Measurements from ENCODE around the gene CD48.

The CD48 gene, protein sequence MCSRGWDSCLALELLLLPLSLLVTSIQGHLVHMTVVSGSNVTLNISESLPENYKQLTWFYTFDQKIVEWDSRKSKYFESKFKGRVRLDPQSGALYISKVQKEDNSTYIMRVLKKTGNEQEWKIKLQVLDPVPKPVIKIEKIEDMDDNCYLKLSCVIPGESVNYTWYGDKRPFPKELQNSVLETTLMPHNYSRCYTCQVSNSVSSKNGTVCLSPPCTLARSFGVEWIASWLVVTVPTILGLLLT
- total RNA-seq: 309 to 420 reads per million in 2 donors

DNA sequence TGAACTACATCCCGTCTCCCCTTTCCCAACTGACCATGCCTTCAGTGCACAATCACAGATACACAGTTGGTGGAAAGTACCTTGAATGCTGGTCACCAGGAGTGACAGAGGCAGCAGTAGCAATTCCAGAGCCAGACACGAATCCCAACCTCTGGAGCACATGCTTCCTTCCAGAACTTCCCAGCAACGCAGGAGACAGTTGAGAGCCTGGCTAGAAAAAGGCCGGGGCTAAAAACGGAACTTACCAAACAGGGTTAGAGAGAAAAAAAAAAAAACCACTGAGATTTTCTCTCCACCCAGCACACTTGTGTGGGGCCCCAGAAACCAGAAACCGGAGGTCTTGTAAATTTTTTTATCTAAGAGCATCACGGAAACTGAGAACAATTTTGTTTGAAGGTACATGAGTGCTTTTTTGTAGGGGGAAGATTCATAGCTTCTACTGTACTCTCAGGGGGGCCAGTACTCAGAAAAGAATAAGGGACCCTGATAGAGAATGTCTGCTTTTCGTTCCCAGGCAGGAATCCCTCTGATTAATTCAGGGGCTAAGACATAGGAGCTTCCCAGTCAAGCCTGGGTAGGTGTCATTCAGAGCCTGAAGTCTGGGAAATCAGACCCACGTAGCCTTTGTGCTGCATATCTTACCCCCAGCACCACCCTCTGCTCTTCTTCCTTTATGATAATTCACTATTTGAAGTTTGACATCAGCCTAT, at the start of gene CD48:
Gene CD48 (minus strand): TSS at position 221 of the 710 bp plus-strand sequence. CDS start 59 bp downstream, at position 162.
- DNase-seq: peak in 4 of 5 experiments; percentile 15 to 90 (median 56)

DNA sequence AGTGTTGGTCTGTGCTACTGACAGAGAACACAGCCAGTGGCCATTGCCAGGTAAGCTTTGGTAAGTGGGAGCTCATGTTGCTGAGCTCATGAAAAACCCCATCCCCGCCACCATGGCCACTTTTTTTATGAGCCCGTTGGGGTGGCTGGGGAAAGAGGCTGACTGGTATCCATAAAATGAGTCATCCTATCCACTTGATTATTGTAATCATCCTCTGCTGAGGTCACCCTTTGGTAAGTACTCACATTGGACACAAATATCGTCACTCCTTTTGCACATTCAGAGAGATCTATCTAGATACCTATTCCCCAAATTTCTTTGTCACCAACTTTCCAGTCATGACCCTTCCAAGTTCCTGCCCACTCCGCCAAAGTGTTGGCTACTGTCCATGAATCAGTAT, 49.4 kb upstream of the CD48 start:
- no peak for DNase-seq

DNA sequence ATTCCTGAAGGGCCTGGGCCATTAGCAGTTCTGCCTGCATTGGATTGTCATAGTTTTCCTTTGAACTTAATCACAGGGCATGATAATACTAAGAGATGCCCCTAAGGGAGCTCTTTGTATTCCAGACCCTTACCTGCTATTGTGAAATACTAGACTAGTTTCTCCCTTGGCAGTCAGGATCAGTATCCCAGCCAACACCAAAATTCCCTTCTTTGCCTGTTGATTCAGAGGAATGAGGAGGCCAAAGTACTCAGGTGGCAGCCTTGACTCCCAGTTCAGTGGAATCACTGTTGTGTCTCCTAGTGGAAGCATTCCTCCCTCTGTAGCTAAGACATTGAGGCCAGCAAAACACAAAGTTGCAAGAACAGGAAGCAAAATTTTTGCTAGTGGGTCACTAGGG, 48.1 kb upstream of the CD48 start:
- no peak for DNase-seq

DNA sequence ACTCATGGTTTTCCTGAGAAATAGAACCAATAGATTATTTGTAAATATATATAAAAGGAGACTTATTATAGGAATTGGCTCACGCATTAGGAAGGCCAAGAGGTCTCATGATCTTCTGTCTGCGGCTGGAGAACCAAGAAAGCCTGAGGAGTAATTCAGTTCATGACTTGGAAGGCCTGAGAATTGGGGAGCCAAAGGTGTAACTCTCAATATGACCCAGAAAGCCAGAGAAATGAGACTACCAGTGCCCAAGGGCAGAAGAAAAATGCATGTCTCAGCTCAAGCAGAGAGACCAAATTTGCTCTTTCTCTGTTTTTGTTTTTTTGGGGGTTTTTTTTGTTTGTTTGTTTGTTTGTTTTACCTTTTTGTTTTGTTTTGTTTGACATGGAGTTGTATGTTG, 46.9 kb upstream of the CD48 start:
- no peak for DNase-seq

DNA sequence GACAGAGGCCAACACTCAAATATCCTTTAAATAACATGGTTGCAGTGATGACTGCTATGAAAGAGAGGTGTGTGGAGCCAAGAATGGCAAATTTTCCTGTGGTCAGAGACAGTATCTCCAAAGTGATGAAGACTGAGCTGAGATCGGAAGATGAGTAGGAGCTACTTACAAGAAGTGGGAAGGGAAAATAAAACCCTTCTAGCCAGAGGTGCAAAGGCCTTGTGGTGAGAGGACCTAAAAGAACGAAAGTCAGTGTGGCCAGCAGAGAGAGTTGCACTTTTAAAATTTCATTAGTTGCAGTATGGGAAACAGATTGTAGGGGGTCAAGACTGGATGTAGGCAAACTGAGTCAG, 45.2 kb upstream of the CD48 start:
- DNase-seq: no peak

DNA sequence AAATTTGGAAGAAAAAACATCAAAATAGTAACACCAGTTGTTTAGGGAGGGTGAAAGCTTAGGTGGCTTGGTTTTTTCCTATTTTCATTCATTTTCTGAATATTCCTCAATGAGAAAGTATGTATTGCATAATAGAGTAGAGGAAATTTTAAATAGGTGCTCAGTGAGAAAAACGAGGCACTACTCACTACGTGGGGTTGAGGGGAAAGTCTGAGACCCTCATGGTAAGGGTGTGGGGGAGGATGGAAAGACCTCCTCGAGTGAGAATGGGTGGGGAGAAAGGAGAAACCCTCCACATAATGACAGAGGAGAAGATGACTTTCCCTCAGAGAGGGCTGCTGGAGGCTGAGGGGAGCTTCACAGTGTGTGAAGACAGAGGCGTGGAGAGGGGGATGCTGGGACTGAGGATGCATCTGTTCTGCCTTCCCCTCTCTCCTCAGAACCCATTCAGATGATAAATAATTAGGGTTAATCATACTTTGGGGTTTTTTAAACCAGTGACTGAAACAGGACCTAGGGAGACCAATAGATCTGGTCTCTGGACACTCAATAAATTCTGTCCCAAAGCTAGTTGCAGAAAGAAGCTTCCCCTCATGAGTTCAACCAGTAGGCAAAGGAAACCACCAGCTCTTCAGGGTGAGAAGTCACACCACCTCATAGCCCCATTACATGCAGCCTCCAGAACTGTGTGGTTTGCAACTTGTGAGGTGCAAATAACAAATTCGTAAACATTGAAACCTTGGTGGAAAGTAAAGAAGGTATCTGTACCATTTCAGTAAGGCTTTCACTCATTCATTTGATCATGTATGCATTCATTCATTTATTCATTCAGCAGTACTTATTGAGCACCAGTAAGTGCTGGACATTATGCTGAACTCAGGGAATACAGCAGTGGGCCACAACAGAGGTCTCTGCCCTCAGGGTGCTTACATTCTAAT, 44.6 kb upstream of the CD48 start:
- peak in 2 of 5 experiments; percentile 71 to 90 for DNase-seq

DNA sequence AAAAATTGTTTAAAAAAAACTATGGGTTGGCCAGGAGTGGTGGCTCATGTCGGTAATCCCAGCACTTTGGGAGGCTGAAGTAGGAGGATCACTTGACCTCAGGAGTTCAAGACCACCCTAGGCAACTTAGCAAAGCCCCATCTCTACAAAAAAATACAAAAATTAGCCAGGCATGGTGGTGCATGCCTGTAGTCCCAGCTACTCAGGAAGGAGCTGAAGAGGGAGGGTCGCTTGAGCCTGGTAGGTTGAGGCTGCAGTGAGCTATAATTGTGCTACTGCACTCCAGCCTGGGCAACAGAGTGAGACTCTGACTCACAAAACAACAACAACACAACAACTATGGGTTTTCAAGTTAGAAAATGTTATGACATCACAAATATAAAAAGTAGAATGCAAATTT, 43.8 kb upstream of the CD48 start:
- no peak for DNase-seq

DNA sequence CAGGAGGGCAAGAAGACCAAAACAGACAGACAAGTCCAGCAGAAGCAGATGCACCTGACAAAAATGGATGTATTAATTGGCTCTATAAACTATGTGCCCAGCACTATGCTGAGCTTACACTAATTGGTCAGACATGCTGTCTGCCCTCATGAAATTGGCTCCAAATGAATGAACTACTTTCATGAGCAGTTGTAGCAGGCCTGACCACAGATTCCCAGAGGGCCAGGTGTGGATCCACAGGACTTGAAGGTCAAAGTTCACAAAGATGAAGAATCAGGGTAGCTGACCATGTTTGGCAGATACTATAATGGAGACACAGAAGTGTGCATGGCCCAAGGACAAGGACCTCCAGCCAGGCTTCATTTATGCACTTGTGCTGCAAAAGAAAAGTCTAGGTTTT, 42.0 kb upstream of the CD48 start:
- no peak for DNase-seq

DNA sequence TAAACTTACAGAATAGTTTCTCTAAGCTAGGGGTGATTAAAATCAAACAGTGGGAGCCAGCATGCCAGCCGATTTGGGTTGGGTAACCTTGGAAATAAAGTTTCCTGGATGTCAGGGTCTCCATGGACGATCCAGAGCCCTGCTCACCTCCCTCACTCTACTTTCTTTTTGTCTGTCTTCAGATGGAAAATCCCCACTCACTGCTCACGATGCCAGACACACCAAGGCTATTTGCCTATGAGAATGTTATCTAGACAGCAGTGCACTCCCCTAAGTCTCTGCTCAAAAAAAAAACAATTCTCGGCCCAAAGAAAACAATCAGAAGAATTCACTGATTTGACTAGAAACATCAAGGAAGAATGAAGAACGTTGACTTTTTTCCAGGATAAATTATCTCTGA, 41.3 kb upstream of the CD48 start:
- no peak for DNase-seq

DNA sequence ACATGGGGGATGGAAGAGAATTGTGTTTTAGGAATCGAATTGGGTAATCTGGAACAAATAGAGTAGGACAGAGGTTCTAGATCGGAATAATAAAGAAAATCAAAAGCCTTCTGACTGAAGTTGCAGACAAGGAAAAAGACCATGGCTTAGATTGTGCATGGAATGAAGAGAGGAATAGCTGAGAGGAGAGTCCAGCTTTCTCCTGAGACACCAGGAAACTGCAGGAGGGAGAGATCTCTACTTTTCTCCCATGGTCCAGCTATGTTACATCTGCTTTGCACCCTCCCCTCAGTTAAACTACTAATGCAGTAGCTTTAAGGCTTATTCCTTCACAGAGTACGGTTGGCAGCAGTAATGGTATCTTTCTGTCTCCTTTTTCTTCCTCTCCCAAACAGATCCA, 40.8 kb upstream of the CD48 start:
- no peak for DNase-seq

DNA sequence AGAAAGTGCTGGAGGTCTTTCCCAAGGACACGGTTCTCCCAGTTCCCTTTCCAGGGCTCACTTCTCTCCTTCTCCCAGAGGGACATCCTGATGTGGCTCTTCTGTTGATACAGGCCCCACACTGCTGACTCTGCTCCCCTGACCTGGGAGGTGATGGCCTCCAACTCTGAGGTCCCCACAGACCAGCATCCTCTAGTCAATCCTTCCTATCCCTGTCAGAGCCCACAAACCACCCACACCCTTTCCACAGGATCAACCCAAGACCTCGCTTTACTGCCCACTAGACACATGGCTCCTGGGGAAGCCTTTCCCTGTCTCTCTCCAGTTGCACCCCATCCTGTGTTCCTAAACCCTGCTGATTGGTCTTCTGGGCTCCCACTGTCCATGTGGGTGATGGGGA, 39.0 kb upstream of the CD48 start:
- no peak for DNase-seq

DNA sequence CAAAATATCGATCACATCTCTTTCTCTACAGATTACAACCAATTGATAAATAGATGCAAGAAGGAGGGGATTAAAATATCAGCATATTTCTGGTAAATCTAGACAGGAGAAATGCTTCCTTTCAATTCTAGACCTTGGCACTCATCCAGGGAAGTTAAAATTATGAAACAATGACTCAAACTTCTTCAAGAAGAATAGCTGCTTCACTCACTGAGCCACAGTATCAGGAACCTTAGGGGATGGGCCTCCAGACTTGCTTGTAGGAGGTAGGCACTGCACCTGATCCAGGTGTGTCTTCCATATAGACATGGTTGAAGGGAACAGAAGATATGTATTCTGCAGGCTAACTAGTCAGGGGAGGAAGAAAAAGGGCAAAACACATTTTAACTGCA, 37.3 kb upstream of the CD48 start:
- DNase-seq: no peak

DNA sequence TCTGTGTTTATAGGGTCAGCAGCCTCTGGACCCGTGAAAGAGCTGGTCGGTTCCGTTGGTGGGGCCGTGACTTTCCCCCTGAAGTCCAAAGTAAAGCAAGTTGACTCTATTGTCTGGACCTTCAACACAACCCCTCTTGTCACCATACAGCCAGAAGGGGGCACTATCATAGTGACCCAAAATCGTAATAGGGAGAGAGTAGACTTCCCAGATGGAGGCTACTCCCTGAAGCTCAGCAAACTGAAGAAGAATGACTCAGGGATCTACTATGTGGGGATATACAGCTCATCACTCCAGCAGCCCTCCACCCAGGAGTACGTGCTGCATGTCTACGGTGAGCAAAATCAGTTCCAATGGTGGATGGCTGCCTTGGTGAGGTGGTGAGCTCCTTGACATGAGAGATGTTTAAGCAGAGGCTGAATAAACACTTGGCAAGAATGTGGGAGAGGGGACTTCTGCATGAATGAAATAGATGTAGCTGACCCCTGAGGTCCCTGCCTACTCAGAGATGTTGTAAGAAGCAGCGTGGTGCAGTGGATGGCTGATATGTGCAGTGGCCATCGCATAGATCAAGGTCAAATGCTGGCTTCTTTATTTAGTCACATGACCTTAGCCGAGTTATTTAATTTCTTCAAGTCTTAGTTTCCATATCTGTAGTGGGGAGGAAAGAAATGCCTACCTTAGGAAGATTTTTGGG, 36.7 kb upstream of the CD48 start:
- no peak for DNase-seq

DNA sequence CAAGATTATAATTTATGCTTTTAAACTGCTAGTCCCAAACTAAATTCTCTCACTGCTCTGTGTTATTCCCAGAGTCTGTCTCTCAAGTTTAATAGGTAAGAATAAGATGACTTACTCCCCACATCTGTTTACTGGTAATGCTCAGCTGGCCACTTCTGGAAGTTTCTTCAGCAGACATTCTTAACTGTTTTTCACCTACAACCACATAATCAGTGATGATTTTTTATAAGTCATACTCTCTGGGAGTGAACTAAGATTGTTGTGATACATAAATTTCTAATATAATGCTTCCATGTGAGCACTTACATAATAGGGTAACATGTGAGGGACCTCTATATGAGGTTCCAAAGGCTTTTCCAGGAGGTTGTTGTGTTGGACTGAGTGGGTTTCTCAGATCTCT, 36.1 kb upstream of the CD48 start:
- DNase-seq: no peak

DNA sequence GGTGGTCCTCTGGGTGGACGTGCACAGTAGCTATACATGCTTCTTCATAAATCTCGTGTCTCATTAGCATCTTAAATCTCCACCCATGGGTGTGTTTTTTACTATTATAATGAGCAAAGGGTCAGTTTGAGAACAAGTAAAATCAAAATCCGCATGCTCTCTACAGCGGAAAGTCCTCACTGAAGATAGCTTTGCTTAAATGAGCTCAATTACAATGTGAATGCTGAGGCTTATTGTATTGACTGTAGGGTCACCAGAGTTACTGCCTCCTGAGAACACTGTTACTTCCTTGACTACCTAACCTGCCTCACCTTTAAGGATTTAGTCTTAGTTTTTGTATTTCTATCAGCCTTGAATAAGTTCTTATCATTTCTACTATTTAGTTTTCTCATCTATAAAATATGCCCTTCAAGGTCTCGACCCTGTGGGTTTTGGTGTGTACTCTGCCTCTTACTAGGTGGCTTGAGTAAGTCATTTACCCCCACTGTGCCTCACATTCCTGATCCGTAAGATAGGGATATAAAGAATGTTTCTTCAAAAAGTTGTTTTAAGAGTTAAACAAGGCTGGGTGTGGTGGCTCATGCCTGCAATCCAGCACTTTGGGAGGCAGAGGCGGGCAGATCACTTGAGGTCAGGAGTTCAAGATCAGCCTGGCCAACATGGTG, 35.3 kb upstream of the CD48 start:
- no peak for DNase-seq

DNA sequence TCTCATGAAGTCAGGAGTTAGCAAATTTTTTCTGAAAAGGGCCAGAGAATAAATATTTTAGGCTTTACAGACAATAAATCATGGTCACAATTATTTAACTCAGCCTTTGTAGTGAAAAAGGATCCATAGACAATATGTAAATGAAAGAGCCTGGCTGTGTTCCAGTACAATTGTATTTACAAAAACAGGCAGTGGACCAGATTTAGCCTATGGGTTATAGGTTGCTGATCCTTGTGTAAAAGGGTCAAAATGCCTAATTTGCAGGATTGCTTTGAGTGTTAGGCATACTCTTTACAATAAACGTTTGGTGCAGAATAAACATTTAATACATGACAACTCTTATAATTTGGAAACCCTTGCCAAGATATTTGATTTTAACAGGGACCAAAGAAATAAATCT, 33.9 kb upstream of the CD48 start:
- no peak for DNase-seq

DNA sequence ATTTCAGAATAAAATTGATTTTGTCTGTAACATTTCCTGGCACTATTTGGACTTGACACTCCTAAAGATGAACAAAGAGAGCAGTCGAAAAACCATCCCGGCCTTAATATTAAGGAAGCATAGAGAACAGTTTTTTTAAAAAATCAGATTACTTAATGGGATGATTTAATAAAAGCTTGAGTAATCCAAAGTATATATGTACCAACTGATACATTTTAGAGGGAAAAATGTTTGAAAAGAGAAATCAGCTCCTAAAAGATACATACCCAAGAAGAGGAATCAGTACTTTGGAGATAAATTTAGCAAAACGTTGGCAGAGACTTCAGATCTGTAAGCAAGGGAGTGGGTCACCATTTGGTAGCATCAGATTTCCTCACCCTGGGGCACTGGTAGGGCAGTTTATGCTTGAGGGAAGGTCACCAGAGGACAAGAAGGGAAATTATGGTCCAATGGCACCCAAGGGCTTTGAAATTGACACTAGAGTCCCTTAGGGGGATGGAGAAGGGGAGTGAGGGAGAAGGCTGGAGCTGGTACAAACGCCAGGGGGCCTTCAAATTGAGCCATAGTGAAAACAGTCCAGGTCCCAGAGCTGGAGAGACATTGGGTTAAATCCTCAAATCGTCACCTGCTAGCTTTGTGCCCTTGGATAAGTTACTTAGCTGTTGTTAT, 33.4 kb upstream of the CD48 start:
- no peak for DNase-seq

DNA sequence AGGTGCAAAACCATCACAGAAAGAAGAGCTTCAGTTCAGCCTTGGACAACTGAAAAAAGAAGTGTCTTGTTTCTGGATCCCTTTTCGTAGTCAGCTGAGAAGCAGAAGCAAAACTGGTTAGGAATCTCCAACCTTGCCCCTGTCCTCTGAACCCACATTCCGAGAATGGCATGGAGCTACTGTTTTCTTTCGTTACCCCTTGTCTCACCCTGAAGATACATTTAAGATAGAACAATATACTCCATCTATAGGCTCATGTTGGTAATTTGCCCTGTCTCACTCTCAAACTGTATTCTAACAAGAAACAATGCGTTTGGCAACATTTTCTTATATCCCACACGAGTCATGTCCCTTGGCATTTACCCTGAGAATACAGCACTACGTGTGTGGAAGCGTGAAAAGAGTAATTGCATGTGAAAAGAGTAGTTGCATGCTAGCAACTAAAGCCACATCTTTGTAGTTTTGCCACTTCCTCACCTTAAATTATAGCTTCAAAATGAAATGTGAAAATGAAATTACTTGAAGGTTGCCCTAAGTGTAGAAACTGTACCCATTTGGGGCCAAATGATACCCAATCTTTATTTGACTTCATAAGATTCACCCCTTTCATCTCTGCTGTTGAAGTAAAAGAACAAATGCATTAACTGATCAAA, 32.7 kb upstream of the CD48 start:
- peak in 2 of 5 experiments; percentile 41 to 87 for DNase-seq

DNA sequence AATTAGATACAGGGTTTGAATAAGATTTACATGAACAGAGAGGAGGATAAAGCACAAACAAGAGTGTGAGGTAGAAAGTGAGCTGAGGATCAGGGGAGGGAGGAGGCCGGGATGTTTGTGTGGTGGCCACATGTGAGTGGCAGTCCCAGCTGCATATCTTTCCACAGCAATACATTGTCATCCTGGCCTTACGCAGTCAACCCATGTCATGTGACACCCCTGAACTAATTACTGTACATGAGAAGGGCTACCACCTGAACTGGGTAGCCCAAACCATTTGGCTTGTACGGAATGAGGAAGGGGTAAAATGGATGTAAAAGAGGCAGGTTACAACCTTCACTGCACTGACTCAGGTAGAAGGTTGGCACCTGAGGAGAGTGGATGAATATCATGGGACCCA, 31.6 kb upstream of the CD48 start:
- no peak for DNase-seq

DNA sequence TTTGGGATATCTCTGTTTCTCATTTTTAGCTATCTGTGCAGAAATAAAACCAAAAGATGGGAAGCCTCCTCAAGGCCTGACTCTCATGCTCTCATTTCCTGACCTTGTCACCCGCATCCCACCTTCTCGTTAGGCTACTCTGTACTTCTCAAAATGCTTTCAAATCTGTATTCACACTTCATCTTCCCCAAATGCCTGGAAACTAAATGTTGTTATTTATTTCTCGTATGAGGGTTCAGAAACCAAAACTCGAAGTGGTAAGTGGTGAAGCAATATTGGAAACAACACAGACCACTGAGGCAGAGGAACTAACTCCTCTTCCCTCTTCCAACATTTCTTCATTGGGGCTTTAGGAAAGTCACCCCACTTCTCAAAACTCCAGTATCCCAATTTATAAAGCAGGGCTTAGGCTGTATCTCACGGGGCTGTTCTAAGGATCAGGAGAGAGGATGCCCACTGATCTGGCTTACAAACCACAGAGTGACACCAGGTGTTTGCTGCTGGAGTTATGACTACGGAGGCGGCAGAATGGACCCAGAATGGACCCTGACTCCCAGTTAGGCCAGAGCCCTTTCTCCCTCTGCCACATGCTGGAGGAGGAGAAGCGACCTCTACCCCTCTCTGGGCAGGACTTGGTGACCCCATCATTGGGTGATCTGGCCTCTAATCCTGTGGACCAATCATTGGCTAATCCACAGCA, 31.0 kb upstream of the CD48 start:
- no peak for DNase-seq

Data from T-helper 2 cell (primary cell).